ENCODE measurements around the gene CYB5A. TPM values are rescaled to one million over a fixed set of nuclear protein-coding genes. Genes with fewer than 3 reads are reported as not detected.
A peak's percentile ranks its signal among the peaks of the same experiment; 100 is the strongest.
"Not testable (repeated sequence)": the region's sequence is repeated elsewhere in the genome, so short reads cannot be mapped to it uniquely, and the experiment has no call there.

CYB5A gene
- total and polyA plus RNA-seq, 12 donors, result 40.4 to 121 (median 76.3) TPM

DNA sequence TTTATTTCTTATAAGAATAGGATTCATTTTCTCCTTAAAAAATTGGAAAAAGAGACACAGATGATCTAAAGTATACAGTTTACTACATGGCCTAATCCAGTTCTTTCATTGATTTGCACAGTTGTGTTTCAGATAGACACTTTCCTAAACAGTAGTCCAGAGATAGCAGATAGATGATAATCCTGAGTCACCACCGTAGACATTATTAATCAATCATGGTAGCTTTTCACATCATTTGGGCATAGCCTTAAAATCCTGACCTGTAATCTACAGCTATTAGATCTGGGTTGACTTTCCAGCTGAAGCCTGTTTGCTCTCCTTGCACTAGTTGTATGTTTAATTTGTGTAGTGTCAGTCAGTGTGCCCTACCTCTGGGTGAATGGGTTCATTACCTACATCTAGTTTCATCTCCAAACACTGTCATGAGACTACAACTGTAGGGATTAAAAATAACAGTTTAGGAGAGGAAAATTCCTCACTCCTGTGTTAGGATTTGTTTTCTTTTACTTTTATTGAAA, 38.0 kb upstream of the CYB5A start:
- DNase-seq, result no peak
- WGBS, 2 donors, result 76 to 77% methylated on average over 1 of the region's 1 CpG
- intact Hi-C loops (cut with DNase I), result no loop called here

DNA sequence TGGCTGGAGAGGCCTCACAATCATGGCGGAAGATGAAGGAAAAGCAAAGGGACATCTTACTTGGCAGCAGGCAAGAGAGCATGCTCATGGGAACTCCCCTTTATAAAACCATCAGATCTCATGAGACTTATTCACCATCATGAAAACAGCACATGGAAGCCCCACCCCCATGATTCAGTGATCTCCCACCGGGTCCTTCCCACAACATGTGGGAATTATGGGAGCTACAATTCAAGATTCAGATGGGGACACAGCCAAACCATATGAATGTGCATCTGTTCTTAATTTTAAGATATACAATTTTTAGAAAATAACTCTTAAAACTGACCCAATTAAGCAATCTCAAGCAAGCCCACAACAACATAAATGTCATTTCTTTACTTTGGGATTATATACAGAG, 36.4 kb upstream of the CYB5A start:
- Histone ChIP-seq H3K4me1 (peaks cover 0 to 5% (median 0%) of the 10 kb centered on the region in 9 donors), H3K4me3 (no peak overlapping the region), H3K27ac (no peak overlapping the region), H3K36me3 (no peaks in the 10 kb centered on the region), H3K9me3 (no peaks in the 10 kb centered on the region), H3K27me3 (no peaks in the 10 kb centered on the region)
- WGBS, 2 donors, result 78 to 81% methylated on average over 2 of the region's 2 CpGs
- no peak for DNase-seq
- intact Hi-C loops (cut with DNase I), result no loop called here
- no peak for ATAC-seq
- no peak for TF ChIP-seq CTCF (IDR thresholded peaks at IDR 0.05)

More for the DNA sequence above, 38.0 kb upstream of the CYB5A start:
- no peak for ATAC-seq
- no peak for TF ChIP-seq CTCF (IDR thresholded peaks at IDR 0.05)
- Histone ChIP-seq H3K4me1 (peaks cover 0 to 5% (median 0%) of the 10 kb centered on the region in 9 donors), H3K9me3 (no peaks in the 10 kb centered on the region), H3K36me3 (no peaks in the 10 kb centered on the region), H3K4me3 (no peak overlapping the region), H3K27ac (no peak overlapping the region), H3K27me3 (no peaks in the 10 kb centered on the region)

GRCh38 chr18:74326791-74327190, 35.0 kb upstream of the CYB5A start:
- H3K36me3 ChIP-seq; intact Hi-C loops (cut with DNase I); ATAC-seq; DNase-seq; H3K27me3 ChIP-seq; H3K9me3 ChIP-seq; H3K27ac ChIP-seq; H3K4me1 ChIP-seq; H3K4me3 ChIP-seq: not testable (repeated sequence)
- 92 to 94% methylated on average over 3 of the region's 3 CpGs for WGBS, 2 donors

DNA sequence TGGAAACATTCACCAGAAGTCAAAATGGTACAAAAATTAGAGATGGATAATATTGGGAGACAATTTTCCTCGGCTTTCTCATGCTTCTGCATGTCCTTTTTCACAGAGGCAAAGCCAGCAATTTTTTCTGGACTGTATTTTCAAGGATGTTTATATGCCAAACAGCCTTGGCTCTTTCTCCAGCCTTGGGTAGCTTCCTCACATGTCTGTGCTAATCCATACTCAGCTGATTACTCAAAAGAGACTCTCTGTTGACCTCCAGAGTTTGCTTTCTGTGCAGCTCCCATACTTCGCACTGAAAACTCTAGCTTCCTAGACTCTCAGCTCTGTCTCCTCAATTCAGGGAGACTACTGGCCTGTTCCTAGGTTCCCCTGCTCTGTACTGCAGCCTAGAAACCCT, 34.5 kb upstream of the CYB5A start:
- 45 to 91% methylated on average over 2 of the region's 2 CpGs for WGBS, 2 donors
- DNase-seq (no peak), ATAC-seq (no peak)
- Histone ChIP-seq H3K9me3 (no peaks in the 10 kb centered on the region), H3K4me1 (no peaks in the 10 kb centered on the region), H3K4me3 (no peak overlapping the region), H3K27me3 (peaks cover 0 to 4% (median 0%) of the 10 kb centered on the region in 7 donors), H3K27ac (no peak overlapping the region), H3K36me3 (no peaks in the 10 kb centered on the region)
- no peak for TF ChIP-seq CTCF (IDR thresholded peaks at IDR 0.05)
- intact Hi-C loops (cut with DNase I), result no loop called here

DNA sequence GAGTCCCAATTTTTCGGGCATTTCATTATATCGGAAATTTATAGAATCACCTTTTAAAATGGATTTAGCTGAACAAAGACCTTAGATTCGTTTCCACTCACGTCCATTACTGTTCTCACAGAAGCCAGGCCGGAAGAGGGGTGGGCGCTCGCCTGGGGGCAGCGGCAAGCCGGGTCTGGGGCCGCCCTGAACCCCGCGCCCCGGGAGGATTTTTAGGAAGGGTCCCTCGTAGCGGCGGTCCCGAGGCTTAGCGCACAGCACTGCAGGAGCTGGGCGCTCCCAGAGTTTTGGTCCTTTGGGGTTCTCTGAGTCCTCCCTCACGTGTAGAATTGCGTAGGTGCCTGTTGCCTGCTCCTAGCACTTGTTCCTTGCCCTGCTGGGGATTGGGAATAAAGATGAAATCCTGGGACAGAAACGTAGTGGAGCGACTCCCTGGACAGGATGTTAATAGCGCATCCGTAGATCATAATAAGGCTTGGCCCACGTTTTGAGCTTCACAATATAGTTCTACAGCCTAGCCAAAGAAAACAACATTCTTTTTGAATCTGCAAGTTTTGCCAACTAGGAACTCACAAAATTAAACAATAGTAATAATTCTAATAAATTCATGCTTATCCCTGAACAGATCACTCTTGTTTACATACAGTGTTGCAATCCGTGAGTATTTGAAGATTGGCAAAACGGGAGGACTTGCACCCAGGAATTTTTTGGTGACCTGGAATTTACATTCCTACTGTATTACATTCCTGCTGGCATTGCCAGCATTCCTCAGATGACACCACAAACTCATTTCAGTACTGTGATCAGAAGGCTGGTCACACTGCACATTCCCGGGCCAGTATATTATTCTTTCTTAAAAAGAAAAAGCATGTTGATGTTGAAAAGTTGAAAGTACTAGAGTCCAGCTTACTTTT, 24.8 kb upstream of the CYB5A start:
- Histone ChIP-seq H3K27ac (peak overlapping the region in 1 of 10 donors; percentile 19), H3K36me3 (no peaks in the 10 kb centered on the region), H3K4me1 (peaks cover 0 to 19% (median 2%) of the 10 kb centered on the region in 9 donors), H3K27me3 (peaks cover 0 to 2% (median 0%) of the 10 kb centered on the region in 7 donors), H3K9me3 (no peaks in the 10 kb centered on the region), H3K4me3 (no peak overlapping the region)
- ATAC-seq (no peak), DNase-seq (no peak)
- 81 to 82% methylated on average over 29 of the region's 29 CpGs for WGBS, 2 donors
- intact Hi-C loops (cut with DNase I), result no loop called here
- no peak for TF ChIP-seq CTCF (IDR thresholded peaks at IDR 0.05)

Measured in heart right ventricle (tissue), 16 donors.